ENCODE measurements around the gene SF3B5.

The SF3B5 gene

DNA sequence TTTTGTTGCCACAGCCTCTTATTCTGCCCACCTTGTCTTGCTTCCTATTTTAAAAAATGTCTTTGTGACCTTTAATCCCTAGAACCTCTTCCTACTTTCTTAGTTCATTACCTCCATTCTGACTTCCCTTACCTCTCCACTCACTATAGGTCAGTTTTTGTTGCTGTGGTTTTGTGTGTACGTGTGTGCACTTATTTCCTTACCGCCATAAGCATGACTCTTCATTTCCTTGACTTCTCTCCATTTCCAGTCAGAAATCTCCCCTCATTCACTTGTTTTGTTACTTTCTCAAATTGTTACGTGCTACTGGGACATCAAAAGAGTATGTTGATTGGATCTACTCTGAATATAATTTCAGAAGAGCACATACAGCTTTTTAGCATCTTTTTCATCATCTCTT lies 26.6 kb downstream of the SF3B5 start:
- no peaks in the 10 kb centered on the region for H3K4me1 ChIP-seq (ENCODE audit: insufficient read depth, poor library complexity, severe bottlenecking)
- ATAC-seq (ENCODE audit: low read depth), result no peak
- no peak for DNase-seq (ENCODE audit: low spot score)
- TF ChIP-seq, protein P1, sequence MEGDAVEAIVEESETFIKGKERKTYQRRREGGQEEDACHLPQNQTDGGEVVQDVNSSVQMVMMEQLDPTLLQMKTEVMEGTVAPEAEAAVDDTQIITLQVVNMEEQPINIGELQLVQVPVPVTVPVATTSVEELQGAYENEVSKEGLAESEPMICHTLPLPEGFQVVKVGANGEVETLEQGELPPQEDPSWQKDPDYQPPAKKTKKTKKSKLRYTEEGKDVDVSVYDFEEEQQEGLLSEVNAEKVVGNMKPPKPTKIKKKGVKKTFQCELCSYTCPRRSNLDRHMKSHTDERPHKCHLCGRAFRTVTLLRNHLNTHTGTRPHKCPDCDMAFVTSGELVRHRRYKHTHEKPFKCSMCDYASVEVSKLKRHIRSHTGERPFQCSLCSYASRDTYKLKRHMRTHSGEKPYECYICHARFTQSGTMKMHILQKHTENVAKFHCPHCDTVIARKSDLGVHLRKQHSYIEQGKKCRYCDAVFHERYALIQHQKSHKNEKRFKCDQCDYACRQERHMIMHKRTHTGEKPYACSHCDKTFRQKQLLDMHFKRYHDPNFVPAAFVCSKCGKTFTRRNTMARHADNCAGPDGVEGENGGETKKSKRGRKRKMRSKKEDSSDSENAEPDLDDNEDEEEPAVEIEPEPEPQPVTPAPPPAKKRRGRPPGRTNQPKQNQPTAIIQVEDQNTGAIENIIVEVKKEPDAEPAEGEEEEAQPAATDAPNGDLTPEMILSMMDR (IDR thresholded peaks at IDR 0.05; ENCODE audit: poor library complexity, severe bottlenecking), result no peak
- peaks cover 29% of the 10 kb centered on the region for H3K27me3 ChIP-seq (ENCODE audit: insufficient read depth, poor library complexity, severe bottlenecking)
- H3K27ac ChIP-seq (ENCODE audit: poor library complexity, severe bottlenecking), result no peak overlapping the region
- H3K36me3 ChIP-seq (ENCODE audit: low read depth), result no peaks in the 10 kb centered on the region
- no peak overlapping the region for H3K4me3 ChIP-seq (ENCODE audit: severe bottlenecking)
- no peaks in the 10 kb centered on the region for H3K9me3 ChIP-seq (ENCODE audit: severe bottlenecking)

DNA sequence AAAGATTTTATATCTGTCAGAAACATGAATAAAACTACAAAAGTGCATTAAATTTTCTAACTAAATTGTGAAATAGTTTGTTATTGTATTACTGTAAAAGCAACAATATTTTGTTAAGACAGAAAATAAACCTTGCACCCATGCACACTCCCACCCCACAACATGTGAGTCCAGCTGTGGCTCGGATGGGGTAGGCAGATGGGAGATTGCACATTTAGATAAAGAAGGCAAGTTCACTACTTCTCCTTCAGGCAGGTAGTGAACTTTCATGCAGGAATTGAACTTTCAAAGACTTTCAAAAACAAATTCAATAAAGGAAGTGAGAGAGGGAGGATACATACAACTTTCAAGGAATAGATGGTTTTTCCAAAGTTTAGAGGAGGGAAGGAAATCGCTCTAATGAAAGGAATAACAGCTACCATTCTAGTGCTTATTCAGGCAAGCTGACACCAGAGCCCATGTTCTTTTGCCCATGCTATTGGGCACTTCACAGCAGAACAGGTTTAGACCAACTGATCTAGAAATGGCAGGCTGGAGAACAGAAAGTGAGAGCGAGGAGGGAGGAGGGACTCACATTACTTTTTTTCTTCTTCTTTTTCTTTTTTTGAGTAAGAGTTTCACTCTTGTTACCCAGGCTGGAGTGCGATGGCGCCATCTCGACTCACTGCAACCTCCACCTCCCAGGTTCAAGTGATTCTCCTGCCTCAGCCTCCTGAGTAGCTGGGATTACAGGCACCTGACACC lies 28.5 kb downstream of the SF3B5 start:
- Histone ChIP-seq H3K4me3 (ENCODE audit: severe bottlenecking) (no peak overlapping the region), H3K27ac (ENCODE audit: poor library complexity, severe bottlenecking) (no peak overlapping the region), H3K9me3 (ENCODE audit: severe bottlenecking) (no peaks in the 10 kb centered on the region), H3K4me1 (ENCODE audit: insufficient read depth, poor library complexity, severe bottlenecking) (no peaks in the 10 kb centered on the region), H3K27me3 (ENCODE audit: insufficient read depth, poor library complexity, severe bottlenecking) (peaks cover 42% of the 10 kb centered on the region), H3K36me3 (ENCODE audit: low read depth) (no peaks in the 10 kb centered on the region)
- no peak for ATAC-seq (ENCODE audit: low read depth)
- TF ChIP-seq, protein P1 (IDR thresholded peaks at IDR 0.05; ENCODE audit: poor library complexity, severe bottlenecking), result no peak
- no peak for DNase-seq (ENCODE audit: low spot score)

DNA sequence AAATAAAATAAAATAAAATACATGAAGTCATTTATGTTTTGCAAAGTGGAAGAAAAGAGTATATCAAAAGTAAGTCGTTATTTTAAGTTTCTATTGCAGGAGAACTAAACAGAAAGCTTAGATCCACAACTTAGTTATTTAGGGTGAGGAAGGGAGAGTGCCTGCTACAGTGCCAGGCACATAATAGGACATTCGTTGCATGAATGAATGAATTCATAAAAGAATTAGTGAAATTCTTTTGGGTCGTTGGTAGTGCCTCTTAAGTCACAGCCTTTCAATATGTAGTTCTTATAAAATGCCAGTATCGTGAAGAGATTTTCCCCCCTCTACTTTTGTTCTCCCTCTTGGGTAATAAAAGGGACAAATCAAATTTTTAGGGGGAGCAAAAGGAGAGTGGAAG lies 29.1 kb downstream of the SF3B5 start:
- TF ChIP-seq, protein P1 (IDR thresholded peaks at IDR 0.05; ENCODE audit: poor library complexity, severe bottlenecking), result no peak
- Histone ChIP-seq H3K27ac (ENCODE audit: poor library complexity, severe bottlenecking) (no peak overlapping the region), H3K4me1 (ENCODE audit: insufficient read depth, poor library complexity, severe bottlenecking) (no peaks in the 10 kb centered on the region), H3K27me3 (ENCODE audit: insufficient read depth, poor library complexity, severe bottlenecking) (peaks cover 45% of the 10 kb centered on the region), H3K4me3 (ENCODE audit: severe bottlenecking) (no peak overlapping the region), H3K9me3 (ENCODE audit: severe bottlenecking) (no peaks in the 10 kb centered on the region), H3K36me3 (ENCODE audit: low read depth) (no peaks in the 10 kb centered on the region)
- ATAC-seq (ENCODE audit: low read depth) (no peak), DNase-seq (ENCODE audit: low spot score) (no peak)

DNA sequence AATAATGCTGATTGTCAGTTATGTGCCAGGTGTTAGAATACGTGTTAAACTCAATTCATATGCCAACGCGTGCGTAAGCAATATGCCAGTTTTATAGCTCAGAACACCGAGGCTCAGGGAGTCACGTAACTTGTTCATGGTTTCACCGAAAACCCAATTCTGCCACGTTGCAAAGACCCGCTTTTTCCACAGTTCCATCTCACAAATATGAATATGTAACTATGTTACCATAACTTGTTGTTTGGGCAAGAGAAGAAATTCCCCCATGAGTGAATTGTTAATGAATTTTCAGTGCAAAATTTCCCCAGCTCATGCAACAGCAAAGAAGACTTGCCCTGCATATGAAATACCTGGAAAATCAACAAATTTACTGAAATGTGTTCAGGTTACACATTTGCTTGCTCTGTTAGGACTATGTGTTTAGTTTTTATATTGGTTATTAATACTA lies 30.1 kb downstream of the SF3B5 start:
- peaks cover 45% of the 10 kb centered on the region for H3K27me3 ChIP-seq (ENCODE audit: insufficient read depth, poor library complexity, severe bottlenecking)
- DNase-seq (ENCODE audit: low spot score), result no peak
- TF ChIP-seq, protein P1 (IDR thresholded peaks at IDR 0.05; ENCODE audit: poor library complexity, severe bottlenecking), result no peak

More for the DNA sequence above, 30.1 kb downstream of the SF3B5 start:
- no peak for ATAC-seq (ENCODE audit: low read depth)
- no peaks in the 10 kb centered on the region for H3K36me3 ChIP-seq (ENCODE audit: low read depth)
- no peak overlapping the region for H3K4me3 ChIP-seq (ENCODE audit: severe bottlenecking)
- no peaks in the 10 kb centered on the region for H3K9me3 ChIP-seq (ENCODE audit: severe bottlenecking)
- H3K4me1 ChIP-seq (ENCODE audit: insufficient read depth, poor library complexity, severe bottlenecking), result no peaks in the 10 kb centered on the region
- H3K27ac ChIP-seq (ENCODE audit: poor library complexity, severe bottlenecking), result no peak overlapping the region
